Liver (tissue), 9 donors: ENCODE data around the gene IREB2. TPM values are rescaled to one million over a fixed set of nuclear protein-coding genes. Genes with fewer than 3 reads are reported as not detected.

Experiments
- DNase-seq: peaks from one replicate; pipeline ENCODE4 v3.0.0-alpha.2; 2017; ENCODE audit warnings: low spot score
- H3K27ac ChIP-seq, 2 donors: one replicate each; pipeline ENCODE4 v1.7.0; 2013; ENCODE audit warnings: inconsistent platforms in 2 of 2, low read length in 2 of 2, control low read depth in 1 of 2, low read depth in 1 of 2, mild to moderate bottlenecking in 1 of 2
- H3K27me3 ChIP-seq, 4 donors: one replicate each; pipeline versions ENCODE4 v1.6.1 to v1.7.0; 2013; ENCODE audit warnings: low read length in 3 of 4, inconsistent platforms in 1 of 4, mild to moderate bottlenecking in 1 of 4, moderate library complexity in 1 of 4; ENCODE audit not compliant: control insufficient read depth in 4 of 4, insufficient read depth in 4 of 4
- H3K36me3 ChIP-seq, 4 donors: one replicate each; pipeline versions ENCODE4 v1.6.1 to v1.7.0; 2013; ENCODE audit warnings: low read length in 3 of 4, mild to moderate bottlenecking in 3 of 4, low read depth in 1 of 4, moderate library complexity in 1 of 4; ENCODE audit not compliant: control insufficient read depth in 4 of 4, insufficient read depth in 3 of 4
- H3K4me1 ChIP-seq, 4 donors: one replicate each; pipeline versions ENCODE4 v1.6.1 to v1.7.0; 2013; ENCODE audit warnings: low read length in 3 of 4, mild to moderate bottlenecking in 3 of 4, moderate library complexity in 1 of 4; ENCODE audit not compliant: control insufficient read depth in 4 of 4, insufficient read depth in 4 of 4
- H3K4me3 ChIP-seq, 3 donors: one replicate each; pipeline versions ENCODE4 v1.6.1 to v1.7.0; 2013; ENCODE audit warnings: low read length in 3 of 3, control low read depth in 1 of 3, low read depth in 1 of 3, mild to moderate bottlenecking in 1 of 3
- H3K9ac ChIP-seq, 2 donors: one replicate each; pipeline ENCODE4 v1.7.0; 2013; ENCODE audit warnings: low read length in 2 of 2, mild to moderate bottlenecking in 2 of 2, moderate library complexity in 2 of 2, control low read depth in 1 of 2, low read depth in 1 of 2
- H3K9me3 ChIP-seq, 4 donors: one replicate each; pipeline versions ENCODE4 v1.6.1 to v1.7.0; 2013; ENCODE audit warnings: low read length in 3 of 4; ENCODE audit not compliant: control insufficient read depth in 4 of 4
- ATF3 ChIP-seq: IDR thresholded peaks from 2 replicates; pipeline ENCODE4 v1.6.1; 2016; ENCODE audit warnings: antibody characterized with exemption
- CTCF ChIP-seq: fragments of 150-350 bp; IDR thresholded peaks from 2 replicates; pipeline ENCODE4 v1.5.1; 2017; ENCODE audit warnings: improper control_type of control experiment, low read depth, low read length; ENCODE audit not compliant: missing input control
- EGR1 ChIP-seq, 2 donors: IDR thresholded peaks; 2 replicates each; pipeline ENCODE4 v1.6.1; 2016 to 2018; ENCODE audit warnings: antibody characterized with exemption in 2 of 2, low read depth in 2 of 2
- FOXA1 ChIP-seq: IDR thresholded peaks from 2 replicates; pipeline ENCODE4 v1.6.1; 2016; ENCODE audit warnings: antibody characterized with exemption
- FOXA2 ChIP-seq: IDR thresholded peaks from 2 replicates; pipeline ENCODE4 v1.6.1; 2016; ENCODE audit warnings: antibody characterized with exemption
- GABPA ChIP-seq, 2 donors: IDR thresholded peaks in 1 of 2; conservative IDR thresholded peaks in 1 of 2; 2 replicates each; pipeline ENCODE4 v1.6.1; 2016; ENCODE audit warnings: antibody characterized with exemption in 2 of 2, mild to moderate bottlenecking in 1 of 2, moderate library complexity in 1 of 2
- HNF4A ChIP-seq, 2 donors: conservative IDR thresholded peaks; 2 replicates each; pipeline ENCODE4 v1.6.1; 2016; ENCODE audit warnings: antibody characterized with exemption in 2 of 2, mild to moderate bottlenecking in 2 of 2
- HNF4G ChIP-seq: IDR thresholded peaks from 2 replicates; pipeline ENCODE4 v1.6.1; 2016; ENCODE audit warnings: antibody characterized with exemption
- JUND ChIP-seq, 2 donors: IDR thresholded peaks; 2 replicates each; pipeline ENCODE4 v1.6.1; 2016; ENCODE audit warnings: antibody characterized with exemption in 2 of 2
- NR2F2 ChIP-seq: IDR thresholded peaks from 2 replicates; pipeline ENCODE4 v1.6.1; 2016; ENCODE audit warnings: antibody characterized with exemption
- RAD21 ChIP-seq, 2 donors: IDR thresholded peaks; 2 replicates each; pipeline ENCODE4 v1.6.1; 2016; ENCODE audit warnings: antibody characterized with exemption in 2 of 2, mild to moderate bottlenecking in 2 of 2
- REST ChIP-seq: IDR thresholded peaks from 2 replicates; pipeline ENCODE4 v1.6.1; 2016; ENCODE audit warnings: antibody characterized with exemption, mild to moderate bottlenecking
- RXRA ChIP-seq, 2 donors: IDR thresholded peaks; 2 replicates each; pipeline ENCODE4 v1.6.1; 2017 to 2018; ENCODE audit warnings: antibody characterized with exemption in 2 of 2, mild to moderate bottlenecking in 1 of 2
- SP1 ChIP-seq: IDR thresholded peaks from 2 replicates; pipeline ENCODE4 v1.6.1; 2018; ENCODE audit warnings: antibody characterized with exemption, mild to moderate bottlenecking
- TAF1 ChIP-seq: conservative IDR thresholded peaks from 2 replicates; pipeline ENCODE4 v1.6.1; 2016; ENCODE audit warnings: antibody characterized with exemption, mild to moderate bottlenecking
- YY1 ChIP-seq: IDR thresholded peaks from 2 replicates; pipeline ENCODE4 v1.6.1; 2016; ENCODE audit warnings: antibody characterized with exemption, mild to moderate bottlenecking
- ZBTB33 ChIP-seq: IDR thresholded peaks from 2 replicates; pipeline ENCODE4 v1.6.1; 2016; ENCODE audit warnings: antibody characterized with exemption
- WGBS: extraction: QIAGEN DNeasy Blood & Tissue Kit; methylation state at CpG from one replicate; pipeline ENCODE4 v1.1.7; 2013; 5-methylcytosine and 5-hydroxymethylcytosine counted together
- polyA plus RNA-seq, 2 donors: library from polyadenylated mRNA; stranded (reverse) in 1 of 2; unstranded in 1 of 2; fragments of 200-250 nt in 1 of 2; fragments of >200 nt in 1 of 2; fragmentation: Nextera tagmentation in 1 of 2; extraction: Ambion mirVana in 1 of 2; gene quantifications; one replicate each; pipeline versions ENCODE4 v1.2.1 to v1.2.3, GENCODE V29; 2013 to 2015
- total RNA-seq, 2 donors: library from RNA; depleted of rRNA; stranded (reverse); fragments of >200 nt; gene quantifications; one replicate each; pipeline ENCODE4 v1.2.3, GENCODE V29; 2014
- donor health status: healthy.
- donor health status: healthy.
- donor health status: healthy.
- donor health status: healthy.
- donor health status: healthy.

Gene IREB2
- total and polyA plus RNA-seq, 4 donors, result 7.0 to 51.4 (median 17.0) TPM

- Histone ChIP-seq H3K4me1 (peaks cover 2 to 6% (median 4%) of the 10 kb centered on the region in 4 donors), H3K9me3 (no peaks in the 10 kb centered on the region), H3K27me3 (peaks cover 0 to 2% (median 0%) of the 10 kb centered on the region in 4 donors), H3K9ac (no peak overlapping the region), H3K4me3 (no peak overlapping the region), H3K36me3 (no peaks in the 10 kb centered on the region), H3K27ac (no peak overlapping the region)
- 83% methylated on average over 9 of the region's 9 CpGs for WGBS
- no peak for DNase-seq
- no peak for TF ChIP-seq CTCF
- TF ChIP-seq FOXA2, result no peak
- no peak for TF ChIP-seq HNF4G
- TF ChIP-seq EGR1 (IDR thresholded peaks at IDR 0.05; ENCODE audit: low read depth in 2 of 2), result no peak
- no peak for TF ChIP-seq HNF4A (conservative IDR thresholded peaks at IDR 0.05)
- no peak for TF ChIP-seq SP1
- TF ChIP-seq YY1, result no peak
- TF ChIP-seq TAF1, result no peak
- no peak for TF ChIP-seq REST
- TF ChIP-seq NR2F2, result no peak
- no peak for TF ChIP-seq ZBTB33
- TF ChIP-seq JUND (IDR thresholded peaks at IDR 0.05), result no peak
- no peak for TF ChIP-seq RAD21 (IDR thresholded peaks at IDR 0.05)
- no peak for TF ChIP-seq RXRA (IDR thresholded peaks at IDR 0.05)
- TF ChIP-seq FOXA1, result no peak
These were observed 35.9 kb upstream of the IREB2 start for GRCh38 chr15:78402061-78402610.

- H3K9me3 ChIP-seq, result no peaks in the 10 kb centered on the region
- H3K36me3 ChIP-seq, result no peaks in the 10 kb centered on the region
- H3K9ac ChIP-seq, result no peak overlapping the region
- no peak for DNase-seq
- no peaks in the 10 kb centered on the region for H3K4me1 ChIP-seq
- no peak overlapping the region for H3K27ac ChIP-seq
- peaks cover 0 to 2% (median 0%) of the 10 kb centered on the region in 4 donors for H3K27me3 ChIP-seq
- H3K4me3 ChIP-seq, result no peak overlapping the region
- 85% methylated on average over 3 of the region's 3 CpGs for WGBS
- no peak for TF ChIP-seq ATF3
- no peak for TF ChIP-seq YY1
- TF ChIP-seq FOXA2, result no peak
- no peak for TF ChIP-seq EGR1 (IDR thresholded peaks at IDR 0.05; ENCODE audit: low read depth in 2 of 2)
- no peak for TF ChIP-seq RXRA (IDR thresholded peaks at IDR 0.05)
- no peak for TF ChIP-seq CTCF
- TF ChIP-seq JUND (IDR thresholded peaks at IDR 0.05), result no peak
- TF ChIP-seq HNF4G, result no peak
- TF ChIP-seq FOXA1, result no peak
- TF ChIP-seq SP1, result no peak
- TF ChIP-seq ZBTB33, result no peak
- TF ChIP-seq GABPA (IDR thresholded peaks at IDR 0.05 in 1 of 2, conservative IDR thresholded peaks at IDR 0.05 in 1 of 2), result no peak
- TF ChIP-seq NR2F2, result no peak
These were observed 33.9 kb upstream of the IREB2 start for GRCh38 chr15:78404125-78404524.
